ENCODE data around the gene FNIP1. TPM values are rescaled to one million over a fixed set of nuclear protein-coding genes. Genes with fewer than 3 reads are reported as not detected.
A peak's percentile ranks its signal among the peaks of the same experiment; 100 is the strongest.
"Not testable (repeated sequence)": the region's sequence is repeated elsewhere in the genome, so short reads cannot be mapped to it uniquely, and the experiment has no call there.

FNIP1 gene
- polyA plus RNA-seq, 4 donors: 14.2 to 17.7 (median 16.9) TPM

DNA sequence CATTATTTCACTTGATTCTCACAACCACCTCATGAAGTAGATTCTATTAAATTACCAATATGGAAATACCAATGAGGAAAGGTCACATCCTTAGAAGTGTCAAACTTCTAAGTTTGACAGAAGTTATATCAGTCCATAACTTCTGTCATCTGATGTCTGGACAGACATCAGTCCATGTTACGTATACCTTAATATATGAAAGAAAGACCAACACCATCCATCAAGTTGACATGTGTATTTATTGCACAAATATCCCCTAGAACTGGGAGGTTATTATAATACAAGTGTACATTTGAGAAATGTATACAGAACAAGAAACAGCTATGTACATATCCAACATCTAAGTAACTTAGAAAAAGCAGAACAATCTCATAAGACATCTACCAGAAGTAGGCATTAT, 155.3 kb downstream of the FNIP1 start:
- no peak for DNase-seq (ENCODE audit: low read depth in 4 of 4, low spot score in 3 of 4)

DNA sequence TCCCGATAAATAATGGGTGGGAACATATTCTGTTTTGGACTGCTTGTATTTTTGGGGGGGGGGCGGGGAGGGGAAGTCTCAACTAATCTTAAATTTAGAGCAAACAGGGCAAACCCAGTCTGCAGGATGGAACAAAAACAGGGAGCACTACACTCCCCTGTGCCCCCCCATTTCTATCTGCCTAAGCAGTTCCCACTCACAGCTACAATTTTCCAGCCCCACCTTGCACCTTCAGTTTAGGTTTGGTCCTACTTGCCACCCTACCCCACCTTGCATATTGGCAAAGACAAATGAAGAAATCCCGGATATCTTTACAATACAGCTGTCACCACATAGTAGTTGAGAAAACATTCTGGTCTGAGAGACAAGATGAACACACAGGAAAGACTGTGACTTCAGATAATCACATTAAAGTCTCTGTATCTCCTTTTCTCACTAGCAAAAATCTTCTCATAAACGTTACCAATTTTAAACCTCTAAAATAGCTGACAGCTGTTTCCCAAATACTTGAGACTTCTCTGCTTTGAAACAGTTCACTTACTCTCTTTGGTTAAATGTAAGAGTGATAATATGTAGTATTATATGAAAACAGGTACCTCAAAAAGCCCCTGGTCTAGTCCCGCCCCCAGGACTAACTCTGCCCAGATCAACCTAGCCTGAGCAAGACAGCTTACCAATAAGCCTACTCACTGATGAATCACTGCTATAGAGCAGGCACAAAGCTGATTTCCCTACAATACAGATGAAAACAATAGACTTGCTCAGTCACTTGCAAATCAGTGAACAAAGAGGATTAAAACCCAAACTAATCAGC, 156.6 kb downstream of the FNIP1 start:
- no peak for DNase-seq (ENCODE audit: low read depth in 4 of 4, low spot score in 3 of 4)

DNA sequence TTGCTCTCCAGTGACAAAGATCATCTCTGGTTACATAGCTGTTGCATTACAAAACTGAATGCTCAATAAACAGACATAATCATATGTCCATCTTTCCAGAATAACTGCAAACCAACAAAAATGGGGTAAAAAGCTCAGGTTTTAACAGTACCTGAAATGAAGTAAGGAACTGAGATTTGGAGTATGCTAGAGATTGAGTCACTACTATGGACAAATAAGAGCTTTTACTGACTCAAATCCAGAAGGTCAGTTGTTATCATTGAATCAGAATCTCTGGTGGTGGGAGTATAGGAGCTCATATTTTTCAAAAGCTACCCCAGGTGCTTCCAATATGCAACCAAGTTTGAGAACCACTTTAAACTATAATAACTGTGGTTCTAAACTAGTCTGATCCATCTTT, 157.7 kb downstream of the FNIP1 start:
- DNase-seq (ENCODE audit: low read depth in 4 of 4, low spot score in 3 of 4): no peak

DNA sequence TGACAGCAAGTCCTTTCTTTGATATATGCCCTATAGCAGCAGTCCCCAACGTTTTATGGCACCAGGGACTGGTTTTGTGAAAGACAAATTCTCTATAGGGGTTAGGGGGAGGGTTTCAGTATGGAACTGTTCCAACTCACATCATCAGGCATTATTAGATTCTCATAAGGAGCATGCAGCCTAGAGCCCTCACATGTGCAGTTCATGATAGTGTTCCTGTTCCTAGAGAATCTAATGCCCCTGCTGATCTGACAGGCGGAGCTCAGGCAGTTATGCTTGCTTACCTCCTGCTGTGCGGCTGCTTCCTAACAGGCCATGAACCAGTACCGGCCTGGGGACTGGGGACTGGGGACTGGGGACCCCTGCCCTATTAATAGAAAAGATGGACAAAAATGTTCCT, 159.1 kb downstream of the FNIP1 start:
- no peak for DNase-seq (ENCODE audit: low read depth in 4 of 4, low spot score in 3 of 4)

DNA sequence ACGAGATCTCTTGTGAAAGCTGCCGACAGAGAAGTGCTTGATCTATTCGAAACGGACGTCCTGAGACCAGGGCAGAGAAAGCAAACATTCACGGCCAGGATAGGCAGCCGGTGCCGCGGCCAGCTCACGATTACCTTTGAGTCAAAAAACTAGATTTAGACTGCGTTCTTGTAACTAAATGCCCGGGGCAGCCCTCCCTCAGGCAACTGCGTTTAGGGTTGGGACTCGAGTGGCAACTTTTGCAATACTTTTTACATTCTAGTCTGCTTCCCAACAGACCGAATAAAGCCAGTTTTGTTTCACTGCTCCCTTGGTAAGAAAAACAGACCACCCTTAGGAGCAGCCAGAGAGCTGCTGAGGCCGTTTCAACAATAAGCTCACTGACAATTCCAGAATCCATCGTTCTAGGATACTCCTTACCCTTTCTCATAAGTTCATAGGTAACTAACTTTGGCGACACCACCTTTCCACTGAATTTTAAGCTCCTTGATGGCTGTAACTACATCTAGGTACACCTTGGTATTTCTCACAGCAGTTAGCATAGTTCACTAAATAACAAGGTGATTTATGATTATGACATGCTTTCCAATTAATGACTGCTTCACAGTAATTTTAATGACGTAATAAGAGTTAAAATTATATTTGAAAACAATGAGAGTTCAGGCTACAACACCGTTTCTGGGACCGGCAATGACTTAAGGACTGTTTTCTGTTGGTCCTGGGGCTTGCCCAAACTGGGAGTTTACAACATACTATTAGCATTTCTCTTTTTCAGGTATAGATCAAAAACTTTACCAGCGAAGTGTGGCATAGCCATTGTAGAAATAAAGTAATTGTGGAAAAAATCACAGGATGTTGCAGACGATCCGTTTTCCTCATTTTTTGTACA, 160.9 kb downstream of the FNIP1 start:
- DNase-seq (ENCODE audit: low read depth in 4 of 4, low spot score in 3 of 4): peak; percentile 22 to 35 (median 29)

DNA sequence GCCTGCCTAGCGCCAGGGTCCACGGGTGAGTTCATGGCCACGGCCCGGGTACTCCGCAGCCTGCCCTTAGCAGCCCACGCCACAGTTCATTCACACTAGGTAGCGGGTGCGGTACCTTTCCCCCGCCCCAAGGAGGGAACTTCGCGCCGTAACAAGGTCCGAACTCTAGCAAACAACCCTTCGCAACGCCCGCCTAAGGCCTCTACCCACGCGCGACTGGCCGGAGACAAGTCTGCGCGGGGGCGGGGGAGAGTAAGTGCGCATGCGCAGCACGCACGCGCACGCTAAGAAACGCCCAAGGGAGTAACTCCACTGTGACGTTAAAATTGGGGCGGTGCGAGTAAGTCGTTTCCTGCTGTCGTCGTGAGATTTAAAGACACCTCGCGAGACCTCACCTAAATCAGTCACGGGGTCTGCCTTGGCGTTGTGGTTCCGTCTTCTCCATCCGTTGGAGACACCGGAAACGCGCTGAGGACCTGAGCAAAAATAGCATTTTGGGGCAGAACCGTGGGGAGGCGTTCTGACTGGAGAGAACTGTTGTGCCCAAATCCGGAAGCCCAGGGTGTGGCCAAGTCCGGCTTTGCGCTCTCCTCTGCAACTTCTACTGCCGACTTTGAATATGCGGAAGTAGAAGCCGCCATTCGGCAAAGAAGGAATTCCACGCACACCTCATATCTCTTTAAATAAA, 161.7 kb downstream of the FNIP1 start, which contains the start of gene RAPGEF6:
RAPGEF6 (minus strand) TSS at position 234 of the 688 bp plus-strand sequence; CDS start at position 35, 199 bp downstream.
- peak; percentile 99 to 100 (median 99) for DNase-seq (ENCODE audit: low read depth in 4 of 4, low spot score in 3 of 4)

DNA sequence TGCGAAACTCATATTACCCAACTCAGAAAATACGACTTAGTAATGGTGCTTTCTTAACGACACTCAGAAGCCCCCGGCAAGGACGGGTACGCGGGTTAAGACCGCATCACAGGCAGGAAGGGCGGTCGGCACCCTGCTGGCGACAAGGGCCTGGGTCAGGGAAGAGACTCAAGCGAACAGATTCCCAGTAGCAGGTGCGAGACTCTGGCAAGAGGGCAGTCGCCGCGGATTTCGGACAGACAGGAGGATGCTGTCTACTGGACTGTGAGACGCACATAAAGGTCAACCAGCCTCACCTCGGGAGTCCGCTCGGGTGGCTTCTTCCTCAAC, 162.2 kb downstream of the FNIP1 start:
- peak in 2 of 4 donors; percentile 19 to 37 for DNase-seq (ENCODE audit: low read depth in 4 of 4, low spot score in 3 of 4)

DNA sequence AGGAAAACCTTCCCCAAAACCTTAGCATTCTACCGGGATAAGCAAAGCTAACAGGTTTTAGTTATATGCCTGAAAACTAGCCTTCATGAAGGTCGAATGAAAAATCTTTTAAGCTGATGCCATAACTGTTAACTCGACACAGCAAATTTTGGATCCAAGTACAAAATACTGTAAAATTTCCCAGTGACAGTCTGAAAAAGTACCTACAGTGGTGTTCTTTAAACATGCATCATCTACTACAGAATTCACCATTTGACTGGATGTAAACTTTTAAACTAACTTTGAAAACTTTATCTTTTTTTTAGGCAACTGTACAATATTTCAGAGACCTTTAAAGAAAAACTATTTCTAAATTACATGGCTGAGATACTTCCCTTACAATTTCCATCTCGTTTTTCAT, 162.6 kb downstream of the FNIP1 start:
- DNase-seq (ENCODE audit: low read depth in 4 of 4, low spot score in 3 of 4): no peak

DNA sequence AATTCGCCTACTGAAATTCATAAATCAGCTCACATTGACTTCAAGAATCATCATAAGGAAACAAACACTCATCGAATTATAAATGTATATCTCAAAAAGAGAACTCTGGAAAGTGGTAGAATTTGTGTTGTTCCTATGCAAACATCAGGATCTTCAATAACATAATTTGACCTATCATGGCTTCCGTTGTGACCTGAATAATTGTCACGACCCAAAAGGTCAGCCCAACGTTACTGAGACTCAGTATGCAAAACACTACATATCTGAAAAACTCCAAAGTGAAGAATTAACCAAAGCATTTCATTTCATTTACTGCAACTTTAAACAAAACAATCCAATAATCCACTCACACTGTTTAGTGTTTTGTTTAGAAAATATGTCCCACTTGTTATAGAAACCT, 163.0 kb downstream of the FNIP1 start:
- no peak for DNase-seq (ENCODE audit: low read depth in 4 of 4, low spot score in 3 of 4)

DNA sequence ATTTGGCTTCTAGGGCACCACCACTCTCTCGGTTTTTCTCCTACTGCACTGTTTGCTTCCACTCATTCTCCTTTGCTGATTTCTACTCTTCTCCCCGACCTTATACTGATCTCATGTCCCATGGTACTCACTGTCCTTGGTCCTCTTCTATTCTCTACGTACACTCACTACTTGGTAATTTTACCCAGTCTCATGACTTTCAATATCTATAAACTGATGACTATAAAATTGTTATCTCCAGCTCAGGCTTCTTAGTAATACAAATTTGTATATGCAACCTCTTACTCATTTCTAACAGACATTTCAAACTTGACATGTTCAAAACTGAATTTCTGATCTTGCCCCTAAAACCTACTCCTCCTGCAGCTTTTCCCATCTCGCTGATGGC, 165.9 kb downstream of the FNIP1 start:
- no peak for DNase-seq (ENCODE audit: low read depth in 4 of 4, low spot score in 3 of 4)

DNA sequence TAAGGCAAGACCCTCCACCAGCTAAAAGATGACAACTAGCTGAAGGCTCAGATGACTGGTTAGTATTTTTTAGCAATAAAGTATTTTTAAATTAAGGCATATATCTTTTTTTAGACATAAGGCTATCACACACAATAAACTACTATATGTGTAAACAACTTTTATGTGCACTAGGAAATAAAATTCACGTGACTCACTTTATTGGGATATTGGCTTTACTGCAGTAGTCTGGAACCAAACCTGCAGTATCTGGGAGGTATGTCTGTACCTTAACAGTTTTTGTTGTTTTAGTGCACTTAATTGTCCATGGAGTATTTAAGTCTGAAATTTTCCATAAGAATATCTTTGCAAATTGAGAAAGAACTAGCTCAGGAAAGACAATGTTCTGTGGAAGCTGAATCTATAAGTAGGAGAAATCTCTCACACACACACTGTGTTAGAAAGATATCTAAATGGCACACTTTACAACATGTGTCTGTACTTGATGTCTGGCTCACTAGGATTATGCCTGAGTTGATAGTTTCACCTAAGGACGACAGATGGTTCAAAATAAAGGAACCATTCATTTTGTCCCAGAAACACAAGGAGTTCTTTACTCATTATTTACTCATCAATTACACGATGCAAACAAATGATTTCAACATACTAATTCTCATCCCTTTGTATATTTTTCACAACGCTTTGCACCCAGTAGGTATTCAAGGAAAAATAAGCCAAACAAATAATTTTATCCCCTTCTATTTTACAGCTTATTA, 166.4 kb downstream of the FNIP1 start:
- DNase-seq (ENCODE audit: low read depth in 4 of 4, low spot score in 3 of 4): no peak

DNA sequence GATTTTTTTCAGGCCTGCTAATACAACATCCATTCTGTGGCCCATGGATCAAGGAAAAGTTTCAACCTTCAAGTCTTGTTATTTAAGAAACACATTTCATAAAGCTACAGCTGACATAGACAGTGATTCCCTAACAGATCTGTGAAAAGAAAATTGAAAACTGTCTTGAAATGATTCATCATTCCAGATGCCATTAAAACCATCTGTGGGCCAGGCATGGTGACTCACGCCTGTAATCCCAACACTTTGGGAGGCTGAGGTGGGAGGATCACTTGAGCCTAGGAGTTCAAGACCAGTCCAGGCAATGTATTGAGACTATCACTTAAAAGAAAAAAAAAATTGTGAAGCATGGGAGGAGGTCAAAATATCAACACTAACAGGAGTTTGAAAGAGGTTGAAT, 167.8 kb downstream of the FNIP1 start:
- DNase-seq (ENCODE audit: low read depth in 4 of 4, low spot score in 3 of 4): no peak

DNA sequence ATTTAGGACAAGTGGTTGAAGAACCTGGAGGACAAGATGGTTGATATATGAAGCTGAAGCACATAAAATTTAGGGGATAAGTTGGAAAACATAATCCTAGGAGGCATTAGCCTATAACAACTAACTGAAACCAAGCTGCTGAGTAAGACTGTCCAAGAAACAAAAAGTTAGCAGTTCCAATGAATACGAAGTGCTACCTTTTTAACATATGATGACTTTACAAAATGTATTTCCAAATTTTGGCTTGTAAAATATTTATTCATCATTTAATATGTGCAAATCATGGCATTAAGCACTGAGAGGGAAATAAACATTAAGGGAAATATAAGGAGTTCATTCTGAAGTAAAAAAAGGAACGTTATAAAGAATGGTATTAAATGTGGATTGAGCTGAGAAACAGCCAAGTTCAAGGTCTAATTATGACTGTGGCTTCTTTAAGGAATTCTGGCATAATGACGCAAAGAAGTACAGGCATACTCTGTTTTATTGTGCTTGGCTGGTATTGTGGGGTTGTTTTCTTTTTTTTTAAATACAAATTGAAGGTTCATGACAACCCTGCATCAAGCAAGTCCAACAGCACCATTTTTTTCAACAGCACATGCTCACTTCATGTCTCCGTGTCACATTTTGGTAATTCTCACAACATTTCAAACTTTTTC, 169.5 kb downstream of the FNIP1 start:
- no peak for DNase-seq (ENCODE audit: low read depth in 4 of 4, low spot score in 3 of 4)

DNA sequence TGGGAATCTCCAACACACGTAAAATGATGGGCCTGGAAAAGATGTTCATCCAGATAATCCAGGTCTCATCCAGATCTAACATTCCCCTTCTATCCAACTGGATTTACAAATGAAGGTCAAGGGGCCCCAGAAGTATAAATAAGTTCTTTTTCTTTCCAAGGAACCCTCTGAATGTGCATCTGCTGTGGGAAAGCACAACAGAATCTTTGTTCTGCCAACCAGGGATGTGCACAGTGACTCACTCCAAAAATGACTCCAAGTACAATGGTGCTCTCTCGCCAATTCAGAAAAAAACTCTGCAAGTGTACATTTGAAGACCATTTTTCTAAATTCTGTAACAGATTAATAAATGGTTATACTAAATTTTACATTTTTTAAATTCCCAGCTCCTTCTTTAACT, 174.2 kb downstream of the FNIP1 start:
- DNase-seq (ENCODE audit: low read depth in 4 of 4, low spot score in 3 of 4): no peak

DNA sequence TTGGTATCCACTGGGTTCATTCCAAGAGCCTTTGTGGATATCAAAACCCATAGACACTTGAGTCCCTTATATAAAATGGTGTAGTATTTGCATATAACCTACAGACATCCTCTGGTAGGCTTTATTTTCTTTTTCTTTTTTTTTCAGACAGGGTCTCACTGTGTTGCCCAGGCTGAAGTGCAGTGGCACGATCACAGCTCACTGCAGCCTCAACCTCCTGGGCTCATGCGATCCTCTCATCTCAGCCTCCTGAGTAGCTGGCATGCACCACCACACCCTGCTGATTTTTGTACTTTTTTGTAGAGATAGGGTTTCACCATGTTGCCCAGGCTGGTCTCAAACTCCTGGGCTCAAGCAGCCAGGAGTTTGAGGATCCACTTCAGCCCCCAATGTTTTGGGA, 175.7 kb downstream of the FNIP1 start:
- DNase-seq (ENCODE audit: low read depth in 4 of 4, low spot score in 3 of 4): not testable (repeated sequence)

DNA sequence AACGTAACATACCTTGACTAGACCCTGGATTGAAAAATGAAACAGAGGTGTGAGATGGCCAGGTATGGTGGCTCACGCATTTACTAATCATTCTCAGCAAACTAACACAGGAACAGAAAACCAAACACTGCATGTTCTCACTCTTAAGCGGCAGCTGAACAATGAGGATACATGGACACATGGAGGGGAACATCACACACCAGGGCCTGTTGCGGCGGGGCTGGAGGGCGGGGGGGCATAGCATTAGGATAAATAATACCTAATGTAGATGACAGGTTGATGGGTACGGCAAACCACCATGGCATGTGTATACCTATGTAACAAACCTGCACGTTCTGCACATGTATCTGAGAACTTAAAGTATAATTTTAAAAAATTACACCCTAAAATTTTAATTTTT, 177.7 kb downstream of the FNIP1 start:
- DNase-seq (ENCODE audit: low read depth in 4 of 4, low spot score in 3 of 4): no peak

DNA sequence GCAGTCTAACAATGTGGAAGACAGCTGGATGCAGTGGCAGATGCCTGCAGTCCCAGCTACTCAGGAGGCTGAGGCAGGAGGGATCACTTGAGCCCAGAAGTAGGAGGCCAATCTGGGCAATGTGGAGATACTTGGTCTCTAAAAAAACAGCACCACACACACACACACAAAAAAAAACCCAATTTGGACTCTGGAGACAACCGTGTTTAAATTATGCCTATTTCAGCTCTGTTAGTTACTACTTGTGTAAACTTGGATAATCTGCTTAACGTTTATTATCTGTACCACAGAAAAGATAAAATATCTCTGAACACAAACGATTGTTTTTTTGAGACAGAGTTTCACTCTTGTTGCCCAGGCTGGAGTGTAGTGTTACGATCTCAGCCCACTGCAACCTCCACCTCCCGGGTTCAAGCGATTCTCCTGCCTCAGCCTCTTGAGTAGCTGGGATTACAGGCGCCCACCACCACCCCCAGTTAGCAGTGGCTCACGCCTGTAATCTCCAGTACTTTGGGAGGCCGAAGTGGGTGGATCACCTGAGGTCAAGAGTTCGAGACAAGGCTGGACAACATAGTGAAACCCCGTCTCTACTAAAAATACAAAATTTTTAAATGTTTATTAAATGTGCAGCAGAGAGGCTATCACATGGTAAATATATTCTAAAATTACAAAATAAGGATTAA, 179.5 kb downstream of the FNIP1 start:
- no peak for DNase-seq (ENCODE audit: low read depth in 4 of 4, low spot score in 3 of 4)

DNA sequence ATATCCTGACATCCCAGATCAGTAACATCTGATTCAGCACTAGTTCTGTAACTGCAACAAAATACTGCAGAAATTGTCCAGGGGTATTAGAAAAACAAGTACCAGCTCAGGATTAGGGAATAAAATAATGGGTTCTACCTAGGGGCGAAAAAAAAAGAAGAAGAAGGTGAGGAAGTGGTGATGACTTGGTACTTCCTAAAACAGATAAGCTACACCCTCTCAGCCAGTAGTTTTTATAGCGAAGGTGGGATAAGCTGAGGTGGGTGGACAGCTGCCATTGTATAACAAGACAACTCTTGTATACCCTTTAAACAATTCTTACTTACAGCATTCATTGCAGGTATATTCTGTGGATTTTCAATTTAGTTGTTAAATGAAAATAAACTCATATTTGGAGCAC, 180.9 kb downstream of the FNIP1 start:
- no peak for DNase-seq (ENCODE audit: low read depth in 4 of 4, low spot score in 3 of 4)

DNA sequence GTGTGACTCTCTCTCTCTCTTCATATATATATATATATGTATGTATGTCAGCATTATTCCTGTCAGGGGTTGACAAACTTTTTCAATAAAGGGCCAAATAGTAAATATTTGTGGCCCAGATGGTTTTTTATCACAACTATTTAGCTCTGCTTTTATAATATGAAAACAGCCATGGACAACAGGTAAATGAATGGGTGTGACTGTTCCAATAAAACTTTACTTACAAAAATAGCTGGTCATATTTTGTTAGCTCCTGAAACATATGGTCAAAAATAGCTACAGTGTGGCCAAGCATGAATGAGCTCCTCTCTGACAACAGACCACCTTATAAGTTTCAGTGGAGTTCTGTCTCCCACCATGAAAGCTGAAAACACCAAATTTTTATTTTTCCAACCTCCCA, 183.4 kb downstream of the FNIP1 start:
- DNase-seq (ENCODE audit: low read depth in 4 of 4, low spot score in 3 of 4): no peak

DNA sequence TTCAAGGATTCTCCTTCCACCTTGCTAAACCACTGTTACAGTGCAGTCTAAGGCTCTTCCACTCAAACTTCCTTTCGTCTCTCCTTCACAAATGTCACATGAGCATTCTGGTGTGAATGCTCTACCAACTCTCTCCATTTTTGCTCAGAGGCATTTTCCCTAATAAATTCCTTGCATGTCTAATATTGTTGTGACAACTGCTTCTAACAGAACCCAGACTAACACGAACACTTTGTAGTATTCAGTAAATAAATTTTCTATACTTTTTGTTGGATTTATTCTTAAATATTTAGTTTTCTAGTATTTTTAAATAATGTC, 185.8 kb downstream of the FNIP1 start:
- DNase-seq (ENCODE audit: low read depth in 4 of 4, low spot score in 3 of 4): no peak
